Activated T-cell treated with anti-CD3 and anti-CD28 coated beads for 48 hours (primary cell): ENCODE measurements around the gene UMOD.

Experiments
- DNase-seq: peaks from one replicate; pipeline ENCODE4 v3.0.0-alpha.2; 2020; ENCODE audit warnings: low read depth

The UMOD gene

GRCh38 chr16:20352615-20353014 lies at the start of gene UMOD:
TSS of gene UMOD (minus strand) at chr16:20352715. CDS start at chr16:20350737, 1,978 bp downstream.
- no peak for DNase-seq

- no peak for DNase-seq
Measured at GRCh38 chr16:20401475-20402016, 49.0 kb upstream of the UMOD start.

GRCh38 chr16:20401066-20401465 lies 48.6 kb upstream of the UMOD start:
- no peak for DNase-seq

GRCh38 chr16:20399185-20399584 lies 46.7 kb upstream of the UMOD start:
- DNase-seq = no peak

- no peak for DNase-seq
Measured at GRCh38 chr16:20398603-20399002, 46.1 kb upstream of the UMOD start.

GRCh38 chr16:20397468-20398074 lies 45.1 kb upstream of the UMOD start:
- DNase-seq = no peak

- DNase-seq = no peak
Measured at GRCh38 chr16:20396846-20397467, 44.4 kb upstream of the UMOD start.

- DNase-seq = no peak
Measured at GRCh38 chr16:20395946-20396345, 43.4 kb upstream of the UMOD start.

GRCh38 chr16:20393801-20394577 lies 41.5 kb upstream of the UMOD start:
- no peak for DNase-seq

- no peak for DNase-seq
Measured at GRCh38 chr16:20391045-20391444, 38.5 kb upstream of the UMOD start.

GRCh38 chr16:20388854-20389253 lies 36.3 kb upstream of the UMOD start:
- no peak for DNase-seq

GRCh38 chr16:20387978-20388377 lies 35.5 kb upstream of the UMOD start:
- no peak for DNase-seq

- DNase-seq = peak; percentile 43
Measured at GRCh38 chr16:20385844-20386832, 33.6 kb upstream of the UMOD start.

- peak; percentile 23 for DNase-seq
Measured at GRCh38 chr16:20383106-20384029, 30.9 kb upstream of the UMOD start.

GRCh38 chr16:20382202-20382948 lies 29.9 kb upstream of the UMOD start:
- no peak for DNase-seq

GRCh38 chr16:20380782-20381181 lies 28.3 kb upstream of the UMOD start:
- no peak for DNase-seq

GRCh38 chr16:20377181-20377580 lies 24.7 kb upstream of the UMOD start:
- DNase-seq = no peak

GRCh38 chr16:20372701-20373100 lies 20.2 kb upstream of the UMOD start:
- DNase-seq = no peak

GRCh38 chr16:20369452-20370054 lies 17.0 kb upstream of the UMOD start:
- no peak for DNase-seq
